ENCODE data around the gene TRABD2B. TPM values are rescaled to one million over a fixed set of nuclear protein-coding genes. Genes with fewer than 3 reads are reported as not detected.

TRABD2B gene
- total and polyA plus RNA-seq, 3 experiments from 2014 or later = not detected

GRCh38 chr1:47785561-47786271, 211.5 kb downstream of the TRABD2B start:
- DNase-seq = no peak
- Mint-ChIP-seq H3K27me3 (peaks cover 0 to 14% of the 10 kb centered on the region in 2 donors), H3K4me1 (no peaks in the 10 kb centered on the region), H3K36me3 (no peaks in the 10 kb centered on the region), H3K4me3 (no peak overlapping the region), H3K27ac (no peak overlapping the region), H3K9me3 (no peaks in the 10 kb centered on the region)
- Histone ChIP-seq H3K27me3 (ENCODE audit: insufficient read depth, low read length, poor library complexity, severe bottlenecking) (no peaks in the 10 kb centered on the region), H3K36me3 (ENCODE audit: insufficient read depth, low read length) (no peaks in the 10 kb centered on the region), H3K27ac (ENCODE audit: low read depth, low read length) (no peak overlapping the region), H3K9me3 (ENCODE audit: low read length) (no peaks in the 10 kb centered on the region), H3K4me1 (ENCODE audit: insufficient read depth, low read length) (no peaks in the 10 kb centered on the region), H3K4me3 (ENCODE audit: low read length) (no peak overlapping the region)
- ChIA-PET POLR2A (no interaction called here), CTCF (no interaction called here)

GRCh38 chr1:47785118-47785517, 212.1 kb downstream of the TRABD2B start:
- H3K9me3 ChIP-seq (ENCODE audit: low read length) = no peaks in the 10 kb centered on the region
- no peak overlapping the region for H3K4me3 ChIP-seq (ENCODE audit: low read length)
- CTCF ChIA-PET = no interaction called here
- no peaks in the 10 kb centered on the region for H3K36me3 ChIP-seq (ENCODE audit: insufficient read depth, low read length)
- peaks cover 0 to 14% of the 10 kb centered on the region in 2 donors for H3K27me3 Mint-ChIP-seq
- H3K9me3 Mint-ChIP-seq = no peaks in the 10 kb centered on the region
- no peaks in the 10 kb centered on the region for H3K36me3 Mint-ChIP-seq
- H3K27ac Mint-ChIP-seq = no peak overlapping the region
- no peak overlapping the region for H3K4me3 Mint-ChIP-seq
- no peaks in the 10 kb centered on the region for H3K4me1 Mint-ChIP-seq
- H3K27me3 ChIP-seq (ENCODE audit: insufficient read depth, low read length, poor library complexity, severe bottlenecking) = no peaks in the 10 kb centered on the region
- H3K4me1 ChIP-seq (ENCODE audit: insufficient read depth, low read length) = no peaks in the 10 kb centered on the region
- H3K27ac ChIP-seq (ENCODE audit: low read depth, low read length) = no peak overlapping the region
- POLR2A ChIA-PET = no interaction called here
- DNase-seq = no peak

GRCh38 chr1:47784497-47784822, 212.7 kb downstream of the TRABD2B start:
- H3K27me3 Mint-ChIP-seq = peaks cover 0 to 11% of the 10 kb centered on the region in 2 donors
- Histone ChIP-seq H3K27ac (ENCODE audit: low read depth, low read length) (no peak overlapping the region), H3K4me1 (ENCODE audit: insufficient read depth, low read length) (no peaks in the 10 kb centered on the region), H3K9me3 (ENCODE audit: low read length) (no peaks in the 10 kb centered on the region), H3K4me3 (ENCODE audit: low read length) (no peak overlapping the region), H3K27me3 (ENCODE audit: insufficient read depth, low read length, poor library complexity, severe bottlenecking) (no peaks in the 10 kb centered on the region), H3K36me3 (ENCODE audit: insufficient read depth, low read length) (no peaks in the 10 kb centered on the region)
- no peaks in the 10 kb centered on the region for H3K9me3 Mint-ChIP-seq
- ChIA-PET POLR2A (no interaction called here), CTCF (no interaction called here)
- no peaks in the 10 kb centered on the region for H3K36me3 Mint-ChIP-seq
- H3K27ac Mint-ChIP-seq = no peak overlapping the region
- H3K4me1 Mint-ChIP-seq = no peaks in the 10 kb centered on the region
- no peak for DNase-seq
- H3K4me3 Mint-ChIP-seq = no peak overlapping the region

GRCh38 chr1:47783638-47784496, 213.3 kb downstream of the TRABD2B start:
- POLR2A ChIA-PET = no interaction called here
- H3K9me3 ChIP-seq (ENCODE audit: low read length) = no peaks in the 10 kb centered on the region
- Mint-ChIP-seq H3K27me3 (peaks cover 0 to 7% of the 10 kb centered on the region in 2 donors), H3K9me3 (no peaks in the 10 kb centered on the region), H3K27ac (no peak overlapping the region), H3K36me3 (no peaks in the 10 kb centered on the region), H3K4me1 (no peaks in the 10 kb centered on the region), H3K4me3 (no peak overlapping the region)
- H3K36me3 ChIP-seq (ENCODE audit: insufficient read depth, low read length) = no peaks in the 10 kb centered on the region
- H3K4me1 ChIP-seq (ENCODE audit: insufficient read depth, low read length) = no peaks in the 10 kb centered on the region
- H3K4me3 ChIP-seq (ENCODE audit: low read length) = no peak overlapping the region
- DNase-seq = no peak
- no peaks in the 10 kb centered on the region for H3K27me3 ChIP-seq (ENCODE audit: insufficient read depth, low read length, poor library complexity, severe bottlenecking)
- CTCF ChIA-PET = no interaction called here
- H3K27ac ChIP-seq (ENCODE audit: low read depth, low read length) = no peak overlapping the region

- ChIA-PET CTCF (no interaction called here), POLR2A (interaction anchor here (0.5 kb wide), 1 partner anchor 414 kb away, joined by 7 read pairs; no protein-coding TSS in a partner anchor)
- H3K9me3 ChIP-seq (ENCODE audit: low read length) = no peaks in the 10 kb centered on the region
- no peak overlapping the region for H3K4me3 ChIP-seq (ENCODE audit: low read length)
- H3K36me3 Mint-ChIP-seq = no peaks in the 10 kb centered on the region
- no peak overlapping the region for H3K4me3 Mint-ChIP-seq
- no peak overlapping the region for H3K27ac Mint-ChIP-seq
- DNase-seq = no peak
- no peaks in the 10 kb centered on the region for H3K36me3 ChIP-seq (ENCODE audit: insufficient read depth, low read length)
- H3K9me3 Mint-ChIP-seq = no peaks in the 10 kb centered on the region
- H3K4me1 ChIP-seq (ENCODE audit: insufficient read depth, low read length) = no peaks in the 10 kb centered on the region
- H3K27me3 ChIP-seq (ENCODE audit: insufficient read depth, low read length, poor library complexity, severe bottlenecking) = no peaks in the 10 kb centered on the region
- no peaks in the 10 kb centered on the region for H3K4me1 Mint-ChIP-seq
- no peak overlapping the region for H3K27ac ChIP-seq (ENCODE audit: low read depth, low read length)
- peaks cover 0 to 7% of the 10 kb centered on the region in 2 donors for H3K27me3 Mint-ChIP-seq
Observed at GRCh38 chr1:47782414-47783166, 214.6 kb downstream of the TRABD2B start.

GRCh38 chr1:47781171-47781959, 215.8 kb downstream of the TRABD2B start:
- POLR2A ChIA-PET = no interaction called here
- H3K4me3 ChIP-seq (ENCODE audit: low read length) = no peak overlapping the region
- no peak overlapping the region for H3K27ac Mint-ChIP-seq
- no peaks in the 10 kb centered on the region for H3K4me1 ChIP-seq (ENCODE audit: insufficient read depth, low read length)
- H3K27ac ChIP-seq (ENCODE audit: low read depth, low read length) = no peak overlapping the region
- peaks cover 0 to 7% of the 10 kb centered on the region in 2 donors for H3K27me3 Mint-ChIP-seq
- no peak overlapping the region for H3K4me3 Mint-ChIP-seq
- no peaks in the 10 kb centered on the region for H3K9me3 ChIP-seq (ENCODE audit: low read length)
- no peaks in the 10 kb centered on the region for H3K27me3 ChIP-seq (ENCODE audit: insufficient read depth, low read length, poor library complexity, severe bottlenecking)
- no peaks in the 10 kb centered on the region for H3K9me3 Mint-ChIP-seq
- no peaks in the 10 kb centered on the region for H3K4me1 Mint-ChIP-seq
- H3K36me3 Mint-ChIP-seq = no peaks in the 10 kb centered on the region
- CTCF ChIA-PET = no interaction called here
- no peaks in the 10 kb centered on the region for H3K36me3 ChIP-seq (ENCODE audit: insufficient read depth, low read length)
- DNase-seq = no peak

GRCh38 chr1:47780469-47780995, 216.7 kb downstream of the TRABD2B start:
- Histone ChIP-seq H3K9me3 (ENCODE audit: low read length) (no peaks in the 10 kb centered on the region), H3K36me3 (ENCODE audit: insufficient read depth, low read length) (no peaks in the 10 kb centered on the region), H3K27ac (ENCODE audit: low read depth, low read length) (no peak overlapping the region), H3K4me3 (ENCODE audit: low read length) (no peak overlapping the region), H3K27me3 (ENCODE audit: insufficient read depth, low read length, poor library complexity, severe bottlenecking) (no peaks in the 10 kb centered on the region), H3K4me1 (ENCODE audit: insufficient read depth, low read length) (no peaks in the 10 kb centered on the region)
- H3K27ac Mint-ChIP-seq = no peak overlapping the region
- CTCF ChIA-PET = no interaction called here
- H3K36me3 Mint-ChIP-seq = no peaks in the 10 kb centered on the region
- no peaks in the 10 kb centered on the region for H3K4me1 Mint-ChIP-seq
- H3K4me3 Mint-ChIP-seq = no peak overlapping the region
- no peaks in the 10 kb centered on the region for H3K9me3 Mint-ChIP-seq
- DNase-seq = no peak
- POLR2A ChIA-PET = no interaction called here
- peaks cover 0 to 7% of the 10 kb centered on the region in 2 donors for H3K27me3 Mint-ChIP-seq

Measured in CD8-positive, alpha-beta memory T cell (primary cell).